HG03521 (cell line): ENCODE measurements around the gene IFNA8.
"Not testable (repeated sequence)": the region's sequence is repeated elsewhere in the genome, so short reads cannot be mapped to it uniquely, and the experiment has no call there.

Experiments
- ATAC-seq: cut with Tn5 transposase; IDR thresholded peaks from one replicate; pipeline ENCODE4 v1.9.1; 2021; ENCODE audit warnings: mild to moderate bottlenecking, moderate library complexity; ENCODE audit not compliant: unreplicated experiment

IFNA8 gene

GRCh38 chr9:21415493-21416267 lies 6.8 kb downstream of the IFNA8 start:
- no peak for ATAC-seq

GRCh38 chr9:21428235-21428634 lies 19.3 kb downstream of the IFNA8 start:
- no peak for ATAC-seq

- no peak for ATAC-seq
These were observed 20.3 kb downstream of the IFNA8 start for GRCh38 chr9:21429191-21429590.

- no peak for ATAC-seq
These were observed 23.9 kb downstream of the IFNA8 start for GRCh38 chr9:21432672-21433425.

GRCh38 chr9:21434202-21435014 lies 25.5 kb downstream of the IFNA8 start:
- no peak for ATAC-seq

- not testable (repeated sequence) for ATAC-seq
These were observed 26.1 kb downstream of the IFNA8 start for GRCh38 chr9:21435015-21435383.

GRCh38 chr9:21440139-21440538 lies 31.2 kb downstream of the IFNA8 start, which contains the start of gene IFNA1:
IFNA1 (plus strand) TSS chr9:21440439; CDS start chr9:21440508, 69 bp downstream.
- no peak for ATAC-seq

- peak; percentile 77 for ATAC-seq
These were observed 35.1 kb downstream of the IFNA8 start for GRCh38 chr9:21443849-21444625.

GRCh38 chr9:21449312-21449711 lies 40.4 kb downstream of the IFNA8 start:
- ATAC-seq: not testable (repeated sequence)

GRCh38 chr9:21450733-21451394 lies 41.9 kb downstream of the IFNA8 start:
- no peak for ATAC-seq

- no peak for ATAC-seq
These were observed 43.8 kb downstream of the IFNA8 start for GRCh38 chr9:21452681-21453080.

GRCh38 chr9:21454149-21454548 lies 45.2 kb downstream of the IFNA8 start:
- ATAC-seq: no peak

GRCh38 chr9:21455320-21455719 lies 46.4 kb downstream of the IFNA8 start:
- ATAC-seq: peak; percentile 84
